Measurements from ENCODE around the gene ZNF423. TPM values are rescaled to one million over a fixed set of nuclear protein-coding genes. Genes with fewer than 3 reads are reported as not detected.

The ZNF423 gene
- total and polyA plus RNA-seq, 7 donors: 2.3 to 30.7 (median 14.4) TPM

- no peak for TF ChIP-seq CTCF (IDR thresholded peaks at IDR 0.05)
- 40 to 45% (median 45%) methylated on average over 22 of the region's 22 CpGs for WGBS, 3 donors
- H3K4me1 ChIP-seq: peaks cover 6% of the 10 kb centered on the region
- no peaks in the 10 kb centered on the region for H3K27me3 ChIP-seq (ENCODE audit: insufficient read depth in 3 of 3, low read length in 2 of 3)
- no peaks in the 10 kb centered on the region for H3K36me3 ChIP-seq (ENCODE audit: insufficient read depth in 1 of 2, low read depth in 1 of 2)
- no peaks in the 10 kb centered on the region for H3K9me3 ChIP-seq
- DNase-seq: peak in 1 of 2 donors; percentile 55
- peak overlapping the region; percentile 43 for H3K4me3 ChIP-seq
- peak in 3 of 4 donors; percentile 15 to 43 (median 21) for ATAC-seq
- no peak overlapping the region for H3K27ac ChIP-seq
- intact Hi-C loops (cut with DNase I): no loop called here
Observed at GRCh38 chr16:49483651-49484450, 372.1 kb downstream of the ZNF423 start.

- 91 to 94% (median 92%) methylated on average over 9 of the region's 9 CpGs for WGBS, 3 donors
- no peaks in the 10 kb centered on the region for H3K9me3 ChIP-seq
Observed at GRCh38 chr16:49483251-49483650, 372.7 kb downstream of the ZNF423 start.

GRCh38 chr16:49482690-49483089, 373.2 kb downstream of the ZNF423 start:
- intact Hi-C loops (cut with DNase I): no loop called here
- 66 to 82% (median 69%) methylated on average over 8 of the region's 8 CpGs for WGBS, 3 donors
- H3K36me3 ChIP-seq (ENCODE audit: insufficient read depth in 1 of 2, low read depth in 1 of 2): no peaks in the 10 kb centered on the region
- H3K4me1 ChIP-seq: peaks cover 6% of the 10 kb centered on the region
- no peaks in the 10 kb centered on the region for H3K27me3 ChIP-seq (ENCODE audit: insufficient read depth in 3 of 3, low read length in 2 of 3)
- H3K27ac ChIP-seq: no peak overlapping the region
- DNase-seq (peak in 1 of 2 donors; percentile 18), ATAC-seq (no peak)
- no peak overlapping the region for H3K4me3 ChIP-seq
- H3K9me3 ChIP-seq: no peaks in the 10 kb centered on the region
- TF ChIP-seq CTCF (IDR thresholded peaks at IDR 0.05): no peak

More at GRCh38 chr16:49483251-49483650, 372.7 kb downstream of the ZNF423 start:
- Histone ChIP-seq H3K27me3 (ENCODE audit: insufficient read depth in 3 of 3, low read length in 2 of 3) (no peaks in the 10 kb centered on the region), H3K4me1 (peaks cover 6% of the 10 kb centered on the region), H3K36me3 (ENCODE audit: insufficient read depth in 1 of 2, low read depth in 1 of 2) (no peaks in the 10 kb centered on the region), H3K4me3 (no peak overlapping the region), H3K27ac (no peak overlapping the region)
- ATAC-seq (no peak), DNase-seq (peak in 1 of 2 donors; percentile 19)
- intact Hi-C loops (cut with DNase I): no loop called here
- no peak for TF ChIP-seq CTCF (IDR thresholded peaks at IDR 0.05)

GRCh38 chr16:49478616-49479015, 377.3 kb downstream of the ZNF423 start:
- H3K4me1 ChIP-seq: peaks cover 1% of the 10 kb centered on the region
- H3K27me3 ChIP-seq (ENCODE audit: insufficient read depth in 3 of 3, low read length in 2 of 3): peaks cover 0 to 3% (median 0%) of the 10 kb centered on the region in 3 donors
- TF ChIP-seq CTCF (IDR thresholded peaks at IDR 0.05): no peak
- DNase-seq (no peak), ATAC-seq (no peak)
- H3K27ac ChIP-seq: no peak overlapping the region
- no peaks in the 10 kb centered on the region for H3K36me3 ChIP-seq (ENCODE audit: insufficient read depth in 1 of 2, low read depth in 1 of 2)
- intact Hi-C loops (cut with DNase I): no loop called here
- H3K9me3 ChIP-seq: no peaks in the 10 kb centered on the region
- H3K4me3 ChIP-seq: no peak overlapping the region

Measured in psoas muscle (tissue), 8 donors.